Caco-2 (cell line): Measurements from ENCODE around the gene CTSS. TPM values are rescaled to one million over a fixed set of nuclear protein-coding genes. Genes with fewer than 3 reads are reported as not detected.

Experiments used
- BruUV-seq: library from RNA; stranded (reverse); fragments of 400-500 nt; replicated peaks from 2 replicates; lab custom pipeline; 2021; lab: Mats Ljungman, UMichigan
- CTCF ChIA-PET: fragments of 300-600 bp; sonication (Branson Sonifier 250); formaldehyde crosslinking; loops from one replicate; lab custom pipeline; 2022; ENCODE audit warnings: antibody characterized with exemption; lab: Charles Lee
- POLR2A ChIA-PET: fragments of 300-600 bp; sonication (Branson Sonifier 250); formaldehyde crosslinking; loops from one replicate; lab custom pipeline; 2022; ENCODE audit warnings: antibody characterized with exemption; lab: Charles Lee
- DNase-seq, 2 experiments: peaks; one replicate each; pipeline versions ENCODE4 v3.0.0 to v3.0.0-alpha.2; 2020 to 2022
- H3K27me3 ChIP-seq: replicated peaks from 2 replicates; pipeline ENCODE4 v1.6.0; 2011; ENCODE audit warnings: low read length; ENCODE audit not compliant: control insufficient read depth, insufficient read depth
- H3K36me3 ChIP-seq: 2 replicates; pipeline ENCODE4 v1.5.1; 2011; ENCODE audit warnings: low read length; ENCODE audit not compliant: control insufficient read depth, insufficient read depth
- H3K4me1 ChIP-seq: fragments of 250-450 bp; sonication (Bioruptor Pico); 2 replicates; pipeline ENCODE4 v1.5.1; 2020; ENCODE audit warnings: mild to moderate bottlenecking
- H3K4me3 ChIP-seq: 2 replicates; pipeline ENCODE4 v1.5.1; 2011; ENCODE audit warnings: low read depth, mild to moderate bottlenecking, control low read depth, low read length
- H3K9me3 ChIP-seq: fragments of 250-450 bp; sonication (Bioruptor Pico); 2 replicates; pipeline ENCODE4 v1.5.1; 2020; ENCODE audit warnings: mild to moderate bottlenecking, moderate library complexity
- H3K27ac Mint-ChIP-seq: one replicate; pipeline ENCODE4 v1.8.0; 2022; ENCODE audit warnings: mixed read lengths; ENCODE audit not compliant: unreplicated experiment
- H3K27me3 Mint-ChIP-seq: one replicate; pipeline ENCODE4 v1.8.0; 2022; ENCODE audit warnings: mixed read lengths; ENCODE audit not compliant: insufficient read depth, unreplicated experiment
- H3K36me3 Mint-ChIP-seq: one replicate; pipeline ENCODE4 v1.8.0; 2022; ENCODE audit warnings: mild to moderate bottlenecking, mixed read lengths; ENCODE audit not compliant: insufficient read depth, unreplicated experiment
- H3K4me1 Mint-ChIP-seq: one replicate; pipeline ENCODE4 v1.8.0; 2022; ENCODE audit warnings: low read depth, mixed read lengths; ENCODE audit not compliant: unreplicated experiment
- H3K4me3 Mint-ChIP-seq: one replicate; pipeline ENCODE4 v1.8.0; 2022; ENCODE audit warnings: mild to moderate bottlenecking, moderate library complexity, mixed read lengths; ENCODE audit not compliant: unreplicated experiment
- H3K9me3 Mint-ChIP-seq: one replicate; pipeline ENCODE4 v1.8.0; 2022; ENCODE audit warnings: mixed read lengths; ENCODE audit not compliant: unreplicated experiment
- intact Hi-C: fragments of 100-400 bp; cut with micrococcal nuclease; formaldehyde crosslinking; loops from one replicate; pipeline ENCODE4 v1.10.0; 2022; ENCODE audit not compliant: unreplicated experiment
- total RNA-seq: library from RNA; stranded (reverse); gene quantifications from 2 replicates; pipeline ENCODE4 v1.2.3, GENCODE V29; 2022
- TF ChIP-seq, protein P1 (sequence below), 2 experiments: fragments of 200-600 bp in 1 of 2; IDR thresholded peaks; 1 replicate in 1 of 2; 2 replicates in 1 of 2; pipeline versions ENCODE4 v1.5.1 to v1.8.0; 2011 to 2022; ENCODE audit warnings: antibody characterized with exemption in 1 of 2, control low read depth in 1 of 2, inconsistent platforms in 1 of 2, low read depth in 1 of 2, low read length in 1 of 2, mild to moderate bottlenecking in 1 of 2, moderate library complexity in 1 of 2; ENCODE audit not compliant: insufficient read depth in 1 of 2, severe bottlenecking in 1 of 2, unreplicated experiment in 1 of 2

CTSS gene
- total RNA-seq, 1 experiment from 2014 or later: 0.84 TPM

- no peak for DNase-seq
- Mint-ChIP-seq H3K9me3 (no peaks in the 10 kb centered on the region), H3K4me1 (no peaks in the 10 kb centered on the region), H3K4me3 (no peak overlapping the region), H3K36me3 (no peaks in the 10 kb centered on the region), H3K27me3 (no peaks in the 10 kb centered on the region), H3K27ac (no peak overlapping the region)
- CTCF ChIA-PET: no interaction called here
- no peak overlapping the region for H3K4me3 ChIP-seq
- no peaks in the 10 kb centered on the region for H3K4me1 ChIP-seq
- H3K9me3 ChIP-seq: no peaks in the 10 kb centered on the region; the same call in 1 of the 2 replicates
- H3K27me3 ChIP-seq: no peaks in the 10 kb centered on the region
- BruUV-seq: no TSS peak
- intact Hi-C loops: loop anchor here (5.0 to 10.0 kb wide), 2 partner anchors 48 to 50 kb away; no protein-coding TSS in a partner anchor
- H3K36me3 ChIP-seq: no peaks in the 10 kb centered on the region
- TF ChIP-seq, protein P1, sequence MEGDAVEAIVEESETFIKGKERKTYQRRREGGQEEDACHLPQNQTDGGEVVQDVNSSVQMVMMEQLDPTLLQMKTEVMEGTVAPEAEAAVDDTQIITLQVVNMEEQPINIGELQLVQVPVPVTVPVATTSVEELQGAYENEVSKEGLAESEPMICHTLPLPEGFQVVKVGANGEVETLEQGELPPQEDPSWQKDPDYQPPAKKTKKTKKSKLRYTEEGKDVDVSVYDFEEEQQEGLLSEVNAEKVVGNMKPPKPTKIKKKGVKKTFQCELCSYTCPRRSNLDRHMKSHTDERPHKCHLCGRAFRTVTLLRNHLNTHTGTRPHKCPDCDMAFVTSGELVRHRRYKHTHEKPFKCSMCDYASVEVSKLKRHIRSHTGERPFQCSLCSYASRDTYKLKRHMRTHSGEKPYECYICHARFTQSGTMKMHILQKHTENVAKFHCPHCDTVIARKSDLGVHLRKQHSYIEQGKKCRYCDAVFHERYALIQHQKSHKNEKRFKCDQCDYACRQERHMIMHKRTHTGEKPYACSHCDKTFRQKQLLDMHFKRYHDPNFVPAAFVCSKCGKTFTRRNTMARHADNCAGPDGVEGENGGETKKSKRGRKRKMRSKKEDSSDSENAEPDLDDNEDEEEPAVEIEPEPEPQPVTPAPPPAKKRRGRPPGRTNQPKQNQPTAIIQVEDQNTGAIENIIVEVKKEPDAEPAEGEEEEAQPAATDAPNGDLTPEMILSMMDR (IDR thresholded peaks at IDR 0.05; ENCODE audit: insufficient read depth in 1 of 2, low read depth in 1 of 2, low read length in 1 of 2, severe bottlenecking in 1 of 2, unreplicated experiment in 1 of 2): no peak
- POLR2A ChIA-PET: no interaction called here
Observed at GRCh38 chr1:150764617-150765101, 919 bp downstream of the CTSS start.

DNA sequence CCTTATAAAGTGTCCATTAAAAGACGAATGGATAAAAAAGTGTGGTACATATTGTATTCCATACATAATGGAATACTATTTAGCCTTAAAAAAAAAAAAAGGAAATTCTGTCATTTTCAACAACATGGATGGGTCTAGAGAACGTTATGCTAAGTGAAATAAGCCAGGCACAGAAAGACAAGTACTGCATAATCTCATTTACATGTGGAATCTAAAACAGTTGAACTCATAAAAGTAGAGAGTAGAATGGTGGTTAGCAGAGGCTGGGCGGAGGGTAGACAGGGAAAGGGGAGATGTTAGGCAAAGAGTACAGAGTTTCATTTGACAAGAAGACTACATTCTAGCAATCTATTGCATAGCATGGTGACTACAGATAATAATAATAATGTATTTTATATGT is 2.6 kb downstream of the CTSS start:
- H3K9me3 Mint-ChIP-seq: no peaks in the 10 kb centered on the region
- Histone ChIP-seq H3K36me3 (no peaks in the 10 kb centered on the region), H3K4me3 (no peak overlapping the region), H3K4me1 (no peaks in the 10 kb centered on the region), H3K9me3 (no peaks in the 10 kb centered on the region; the same call in 1 of the 2 replicates), H3K27me3 (no peaks in the 10 kb centered on the region)
- TF ChIP-seq, protein P1 (IDR thresholded peaks at IDR 0.05; ENCODE audit: insufficient read depth in 1 of 2, low read depth in 1 of 2, low read length in 1 of 2, severe bottlenecking in 1 of 2, unreplicated experiment in 1 of 2): no peak
- no TSS peak for BruUV-seq
- no peaks in the 10 kb centered on the region for H3K4me1 Mint-ChIP-seq
- H3K27ac Mint-ChIP-seq: no peak overlapping the region
- H3K27me3 Mint-ChIP-seq: no peaks in the 10 kb centered on the region
- no peak for DNase-seq
- intact Hi-C loops: loop anchor here (5.0 to 10.0 kb wide), 2 partner anchors 48 to 49 kb away; no protein-coding TSS in a partner anchor
- ChIA-PET POLR2A (no interaction called here), CTCF (interaction anchor here (0.6 kb wide), 1 partner anchor 349 kb away, joined by 3 read pairs; no protein-coding TSS in a partner anchor)
- no peaks in the 10 kb centered on the region for H3K36me3 Mint-ChIP-seq
- H3K4me3 Mint-ChIP-seq: no peak overlapping the region

- Mint-ChIP-seq H3K4me3 (no peak overlapping the region), H3K4me1 (no peaks in the 10 kb centered on the region), H3K27ac (no peak overlapping the region), H3K36me3 (no peaks in the 10 kb centered on the region), H3K27me3 (no peaks in the 10 kb centered on the region), H3K9me3 (no peaks in the 10 kb centered on the region)
- DNase-seq: no peak
- H3K9me3 ChIP-seq: no peaks in the 10 kb centered on the region; the same call in 1 of the 2 replicates
- no peaks in the 10 kb centered on the region for H3K36me3 ChIP-seq
- H3K4me1 ChIP-seq: no peaks in the 10 kb centered on the region
- TF ChIP-seq, protein P1 (IDR thresholded peaks at IDR 0.05; ENCODE audit: insufficient read depth in 1 of 2, low read depth in 1 of 2, low read length in 1 of 2, severe bottlenecking in 1 of 2, unreplicated experiment in 1 of 2): no peak
- CTCF ChIA-PET: interaction anchor here (0.6 kb wide), 1 partner anchor 350 kb away, joined by 3 read pairs; no protein-coding TSS in a partner anchor
- H3K4me3 ChIP-seq: no peak overlapping the region
- H3K27me3 ChIP-seq: no peaks in the 10 kb centered on the region
- POLR2A ChIA-PET: no interaction called here
- intact Hi-C loops: loop anchor here (5.0 to 10.0 kb wide), 2 partner anchors 48 to 50 kb away; no protein-coding TSS in a partner anchor
- no TSS peak for BruUV-seq
Observed at GRCh38 chr1:150762552-150762951, 3.0 kb downstream of the CTSS start.
